HG03066 (cell line): ENCODE data around the gene DNAH1.
"Not testable (repeated sequence)": the region's sequence is repeated elsewhere in the genome, so short reads cannot be mapped to it uniquely, and the experiment has no call there.

Experiments used
- ATAC-seq: cut with Tn5 transposase; IDR thresholded peaks from one replicate; pipeline ENCODE4 v1.9.1; 2021; ENCODE audit warnings: low read depth; ENCODE audit not compliant: unreplicated experiment

The DNAH1 gene

GRCh38 chr3:52315977-52316764 is at the start of gene DNAH1:
TSS of gene DNAH1 (plus strand) at chr3:52316319. CDS start at chr3:52322443, 6,124 bp downstream.
- ATAC-seq, result no peak

GRCh38 chr3:52268036-52268435 is 48.1 kb upstream of the DNAH1 start:
- no peak for ATAC-seq

GRCh38 chr3:52269776-52270175 is 46.3 kb upstream of the DNAH1 start:
- no peak for ATAC-seq

GRCh38 chr3:52270252-52270754 is 45.8 kb upstream of the DNAH1 start:
- no peak for ATAC-seq

- not testable (repeated sequence) for ATAC-seq
These were observed 43.9 kb upstream of the DNAH1 start for GRCh38 chr3:52272172-52272571.

GRCh38 chr3:52272831-52273230 is 43.3 kb upstream of the DNAH1 start:
- ATAC-seq, result no peak

- ATAC-seq, result not testable (repeated sequence)
These were observed 41.3 kb upstream of the DNAH1 start for GRCh38 chr3:52274781-52275180.

- no peak for ATAC-seq
These were observed 38.8 kb upstream of the DNAH1 start for GRCh38 chr3:52277071-52277964.

GRCh38 chr3:52277972-52278509 is 38.1 kb upstream of the DNAH1 start:
- peak; percentile 48 for ATAC-seq

GRCh38 chr3:52278510-52279069 is 37.5 kb upstream of the DNAH1 start, which contains the start of gene WDR82:
TSS of gene WDR82 (minus strand) at chr3:52278649. CDS start at chr3:52278361, 288 bp downstream.
- ATAC-seq, result peak; percentile 76

GRCh38 chr3:52279596-52279995 is 36.5 kb upstream of the DNAH1 start:
- no peak for ATAC-seq

GRCh38 chr3:52280050-52280461 is 36.1 kb upstream of the DNAH1 start:
- no peak for ATAC-seq

- ATAC-seq, result no peak
These were observed 33.9 kb upstream of the DNAH1 start for GRCh38 chr3:52281981-52282801.

GRCh38 chr3:52283306-52283705 is 32.8 kb upstream of the DNAH1 start:
- ATAC-seq, result no peak

GRCh38 chr3:52284051-52284450 is 32.1 kb upstream of the DNAH1 start:
- ATAC-seq, result not testable (repeated sequence)

GRCh38 chr3:52286777-52287110 is 29.4 kb upstream of the DNAH1 start:
- no peak for ATAC-seq

GRCh38 chr3:52288674-52289073 is 27.4 kb upstream of the DNAH1 start:
- no peak for ATAC-seq

- no peak for ATAC-seq
These were observed 26.8 kb upstream of the DNAH1 start for GRCh38 chr3:52289338-52289746.

GRCh38 chr3:52289747-52290595 is 26.1 kb upstream of the DNAH1 start:
- ATAC-seq, result no peak
